HG02938 (cell line): Measurements from ENCODE around the gene ISCU.
"Not testable (repeated sequence)": the region's sequence is repeated elsewhere in the genome, so short reads cannot be mapped to it uniquely, and the experiment has no call there.

ENCODE experiments used
- ATAC-seq: cut with Tn5 transposase; IDR thresholded peaks from one replicate; pipeline ENCODE4 v1.9.1; 2021; ENCODE audit warnings: mild to moderate bottlenecking, moderate library complexity; ENCODE audit not compliant: unreplicated experiment

Gene ISCU

DNA sequence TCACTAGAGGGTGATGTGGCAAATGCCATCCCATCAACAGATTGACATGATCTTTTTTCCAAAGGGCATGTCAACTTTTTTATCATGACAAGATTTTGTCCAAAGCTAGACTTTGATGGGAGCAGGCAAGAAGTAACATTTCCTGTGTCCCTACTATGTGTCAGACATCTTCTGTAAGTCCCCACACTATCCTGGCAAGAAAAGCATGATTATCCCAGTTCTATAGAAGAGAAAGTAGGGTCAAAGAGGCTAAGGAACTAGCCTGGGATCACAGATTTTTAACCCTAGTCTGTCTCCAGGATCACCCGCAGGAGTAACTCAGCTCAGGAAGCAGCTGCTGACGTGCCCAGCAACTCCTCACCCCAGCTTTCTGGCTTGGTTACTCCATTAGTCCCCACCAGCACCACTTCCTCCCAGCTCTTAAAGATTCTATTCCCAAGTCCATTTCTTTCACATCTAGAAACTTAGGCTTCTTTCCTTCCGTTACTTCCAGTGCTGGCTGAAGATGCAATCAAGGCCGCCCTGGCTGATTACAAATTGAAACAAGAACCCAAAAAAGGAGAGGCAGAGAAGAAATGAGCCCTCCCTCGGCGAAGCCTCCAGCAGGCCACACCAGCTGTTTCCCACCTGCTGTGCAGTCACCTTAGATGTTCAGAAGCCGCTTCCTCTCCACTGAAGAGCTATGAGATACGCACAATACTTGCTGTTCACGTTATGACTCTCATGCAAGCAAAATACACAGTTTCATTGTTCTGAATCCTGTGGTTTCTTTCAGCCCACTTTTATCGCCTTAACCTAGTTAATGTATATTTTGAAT is 6.2 kb downstream of the ISCU start:
- peak; percentile 78 for ATAC-seq

DNA sequence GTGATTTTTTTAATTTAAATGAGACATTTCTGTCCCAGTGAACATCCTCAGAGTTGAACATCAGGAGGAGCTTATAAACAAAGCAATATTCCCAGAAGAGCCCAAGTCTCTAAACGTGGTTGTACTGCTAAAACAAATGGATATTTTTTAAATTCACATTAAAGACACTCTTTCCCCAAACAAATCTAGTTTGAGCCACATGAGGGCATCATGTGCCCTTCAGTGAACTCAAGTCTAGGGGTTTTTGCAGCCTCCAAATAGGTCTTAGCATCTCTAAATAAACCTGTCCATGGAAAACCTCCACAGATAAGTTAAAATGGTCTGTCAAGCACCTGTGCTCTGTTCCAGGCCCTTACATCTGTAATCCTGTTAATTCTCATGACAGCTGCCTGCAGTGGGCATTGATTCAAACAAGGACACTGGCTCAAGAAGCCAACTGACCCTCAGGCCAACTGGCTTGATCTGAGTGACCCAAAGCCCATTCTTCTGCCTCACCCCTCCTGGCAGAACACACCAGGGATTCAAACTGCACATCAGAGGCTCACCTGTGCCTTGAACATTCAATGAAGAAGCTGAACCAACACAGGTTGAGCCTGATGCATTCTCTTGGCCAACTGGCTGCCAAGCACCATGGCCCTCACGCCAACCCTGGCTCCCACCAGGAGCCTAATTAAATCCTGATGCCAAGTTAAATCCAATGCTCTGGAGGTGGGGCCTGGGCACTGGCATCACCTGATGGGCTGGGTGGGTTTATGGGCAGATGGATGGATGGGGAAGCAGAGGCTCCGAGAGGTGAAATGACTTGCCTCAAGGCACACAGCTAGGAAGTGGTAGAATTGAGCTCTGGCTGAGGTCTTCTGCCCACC is 8.6 kb downstream of the ISCU start:
- no peak for ATAC-seq

DNA sequence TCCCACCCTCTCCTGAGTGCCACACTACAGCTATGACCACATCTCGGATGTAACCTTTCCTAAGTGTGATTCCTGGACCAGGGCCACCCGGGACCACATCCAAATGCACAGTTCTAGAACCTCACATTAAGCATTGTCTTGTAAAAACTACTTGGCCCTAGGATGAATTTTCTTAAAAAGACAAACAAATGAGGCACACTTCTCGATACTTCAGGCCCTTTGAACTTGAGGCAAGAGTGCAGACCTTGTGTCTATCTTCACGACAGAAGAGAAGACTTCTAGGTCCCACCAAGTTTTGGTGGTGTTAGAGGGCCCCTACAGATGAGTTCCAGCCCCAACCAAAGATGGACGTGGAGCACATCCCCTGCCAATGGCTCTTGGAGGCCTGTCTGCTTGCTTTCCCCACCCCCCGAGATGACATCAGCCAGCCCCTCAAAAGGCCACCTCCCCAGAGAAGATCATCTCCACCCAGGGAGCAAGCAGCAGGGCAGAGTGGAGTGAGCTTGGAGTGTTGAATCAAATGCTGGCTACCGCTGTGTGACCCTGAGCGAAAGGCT is 9.3 kb downstream of the ISCU start:
- ATAC-seq, result no peak

DNA sequence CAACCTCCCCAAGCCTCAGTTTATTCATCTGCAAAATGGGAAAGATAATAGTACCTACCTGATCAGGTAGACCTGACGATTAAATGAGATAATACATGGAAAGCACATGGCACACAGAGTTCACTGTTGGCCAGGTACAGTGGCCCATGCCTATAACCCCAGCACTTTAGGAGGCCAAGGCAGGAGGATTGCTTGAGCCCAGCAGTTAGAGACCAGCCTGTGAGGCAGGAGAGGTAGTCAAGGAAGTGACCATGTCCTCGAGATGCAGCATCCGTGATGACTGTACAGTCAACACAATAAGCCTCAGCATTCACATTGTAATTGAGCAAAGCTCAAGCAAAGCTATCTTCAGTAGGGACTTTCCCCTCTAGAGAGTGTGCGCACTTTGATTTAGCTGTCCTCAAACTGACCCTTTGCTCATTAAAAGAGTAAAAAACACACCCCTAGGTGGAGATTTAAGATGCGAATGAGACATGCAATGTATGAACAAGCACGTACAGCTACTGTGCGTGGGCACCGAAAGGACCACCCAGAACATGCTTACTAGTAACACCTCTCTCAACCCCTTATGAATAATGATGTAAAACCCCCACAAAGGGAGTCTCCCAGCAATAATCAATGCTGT is 9.9 kb downstream of the ISCU start:
- no peak for ATAC-seq

DNA sequence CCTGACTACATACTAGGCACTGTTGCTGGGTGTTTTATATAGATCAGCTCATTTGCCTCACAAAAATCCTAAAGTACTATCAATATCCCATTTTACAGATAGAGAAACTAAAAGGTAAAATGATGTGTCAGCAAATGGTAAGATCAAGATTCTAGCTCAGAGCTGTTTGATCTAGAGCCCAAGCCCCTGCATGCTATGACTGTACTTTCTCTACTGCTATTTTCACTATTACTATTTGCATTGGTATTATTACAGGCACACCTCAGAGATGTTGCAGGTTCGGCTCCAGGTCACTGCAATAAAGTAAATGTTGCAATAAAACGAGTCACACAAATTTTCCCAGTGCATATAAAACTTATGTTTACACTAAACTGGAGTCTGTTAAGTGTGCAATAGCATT is 10.9 kb downstream of the ISCU start:
- ATAC-seq, result no peak

DNA sequence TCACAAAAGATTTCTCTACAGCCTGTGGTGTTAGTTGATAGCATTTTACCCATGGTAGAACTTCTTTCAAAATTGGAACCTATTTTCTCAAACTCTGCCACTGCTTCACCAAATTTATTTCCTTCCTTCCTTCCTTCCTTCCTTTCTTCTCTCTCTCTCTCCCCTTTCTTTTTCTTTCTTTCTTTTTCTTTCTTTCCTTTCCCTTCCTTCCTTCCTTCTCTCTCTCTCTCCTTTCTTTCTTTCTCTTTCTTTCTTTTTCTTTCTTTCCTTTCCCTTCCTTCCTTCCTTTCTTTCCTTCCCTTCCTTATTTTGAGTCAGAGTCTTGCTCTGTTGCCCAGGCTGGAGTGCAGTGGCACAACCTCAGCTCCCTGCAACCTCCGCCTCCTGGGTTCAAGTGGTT is 11.9 kb downstream of the ISCU start:
- not testable (repeated sequence) for ATAC-seq

DNA sequence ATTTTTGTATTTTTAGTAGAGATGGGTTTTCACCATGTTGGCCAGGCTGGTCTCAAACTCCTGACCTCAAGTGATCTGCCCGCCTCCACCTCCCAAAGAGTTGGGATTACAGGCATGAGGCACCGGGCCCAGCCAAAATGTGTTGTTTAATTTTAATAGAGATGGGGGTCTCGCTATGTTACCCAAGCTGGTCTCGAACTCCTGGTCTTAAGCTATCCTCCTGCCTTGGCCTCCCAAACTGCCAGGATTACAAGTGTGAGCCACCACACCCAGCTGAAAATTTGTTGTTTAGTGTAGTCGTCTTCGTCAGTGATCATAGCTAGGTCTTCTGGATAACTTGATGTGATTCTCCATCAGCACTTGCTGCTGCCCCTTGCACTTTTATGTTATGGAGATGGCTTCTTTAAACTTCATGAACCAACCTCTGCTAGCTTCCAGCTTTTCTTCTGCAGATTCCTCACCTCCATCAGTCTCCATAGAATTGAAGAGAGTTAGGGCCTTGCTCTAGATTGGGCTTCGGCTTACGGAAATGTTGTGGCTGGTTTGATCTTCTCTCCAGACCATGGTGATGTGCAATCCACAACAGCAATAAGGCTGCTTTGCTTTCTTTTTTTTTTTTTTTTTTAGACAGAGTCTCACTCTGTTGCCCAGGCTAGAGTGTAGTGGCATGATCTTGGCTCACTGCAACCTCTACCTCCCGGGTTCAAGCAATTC is 13.0 kb downstream of the ISCU start:
- no peak for ATAC-seq

DNA sequence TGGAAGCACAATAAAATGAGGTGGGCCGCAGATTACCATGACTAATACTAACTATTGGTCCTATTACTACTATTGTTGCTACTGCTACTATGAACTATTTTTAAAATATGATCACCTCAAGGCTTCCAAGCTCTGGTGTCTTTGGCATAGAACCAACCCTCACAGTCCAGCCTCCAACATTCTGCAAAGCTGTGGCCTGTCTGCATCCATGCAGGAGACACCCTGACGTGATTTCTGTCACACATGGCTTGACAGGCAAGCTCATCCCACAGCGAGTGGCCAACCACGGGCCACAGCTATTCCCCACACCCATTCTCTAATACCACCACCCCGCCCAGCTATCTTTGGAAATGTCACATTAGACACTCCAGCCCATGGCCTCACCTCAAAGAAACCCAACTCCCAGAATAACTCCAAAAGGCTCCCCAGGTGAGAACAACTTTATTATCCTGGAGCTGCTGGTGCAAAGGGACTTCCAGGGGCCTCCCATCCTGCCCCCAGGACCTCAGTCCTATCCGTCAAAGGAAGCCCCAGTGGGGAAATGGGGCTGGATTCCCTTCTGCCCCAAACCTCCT is 14.4 kb downstream of the ISCU start:
- no peak for ATAC-seq

DNA sequence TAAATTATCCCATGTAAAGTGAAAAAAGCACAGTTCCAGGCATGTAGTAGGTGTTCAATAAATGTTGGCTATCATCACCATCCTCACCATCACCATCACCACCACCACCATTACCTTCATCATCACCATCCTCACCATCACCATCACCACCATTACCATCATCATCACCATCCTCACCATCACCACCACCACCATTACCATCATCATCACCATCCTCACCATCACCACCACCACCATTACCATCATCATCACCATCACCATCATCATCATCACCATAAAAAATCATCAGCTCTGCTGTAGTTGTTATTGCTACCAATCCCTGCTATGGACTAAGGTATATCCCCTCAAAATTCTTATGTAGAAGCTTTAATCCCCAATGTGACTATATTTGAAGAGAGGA is 15.1 kb downstream of the ISCU start:
- no peak for ATAC-seq

DNA sequence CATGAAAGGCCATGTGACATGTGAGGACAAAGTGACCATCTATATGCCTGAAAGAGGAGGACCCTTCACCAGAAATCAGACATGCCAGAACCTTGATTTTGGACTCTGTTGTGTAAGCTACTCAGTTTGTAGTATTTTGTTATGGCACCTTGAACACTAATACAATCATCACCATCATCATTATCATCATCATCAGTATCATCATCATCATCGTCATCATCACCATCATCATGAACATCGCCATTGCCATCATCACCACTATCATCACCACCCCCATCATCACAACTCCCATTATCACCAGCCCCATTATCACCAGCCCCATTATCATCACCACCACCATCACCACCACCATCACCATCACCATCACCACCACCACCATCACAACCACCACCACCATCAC is 15.9 kb downstream of the ISCU start:
- no peak for ATAC-seq

DNA sequence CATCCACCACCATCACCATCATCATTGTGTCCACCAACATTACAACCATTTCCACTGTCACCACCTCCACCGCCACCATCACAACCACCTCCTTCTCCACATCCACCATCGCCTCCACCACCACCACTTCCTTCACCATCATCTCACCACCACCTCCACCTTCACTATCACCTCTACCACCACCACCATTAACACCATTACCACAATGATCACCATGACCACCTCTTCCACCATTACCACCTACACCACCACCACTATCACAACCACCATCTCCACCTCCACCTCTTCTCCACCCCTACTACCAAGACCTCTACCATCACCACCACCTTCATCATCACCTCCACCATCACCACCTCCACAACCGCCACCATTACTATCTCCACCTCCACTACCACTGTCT is 16.4 kb downstream of the ISCU start:
- no peak for ATAC-seq

DNA sequence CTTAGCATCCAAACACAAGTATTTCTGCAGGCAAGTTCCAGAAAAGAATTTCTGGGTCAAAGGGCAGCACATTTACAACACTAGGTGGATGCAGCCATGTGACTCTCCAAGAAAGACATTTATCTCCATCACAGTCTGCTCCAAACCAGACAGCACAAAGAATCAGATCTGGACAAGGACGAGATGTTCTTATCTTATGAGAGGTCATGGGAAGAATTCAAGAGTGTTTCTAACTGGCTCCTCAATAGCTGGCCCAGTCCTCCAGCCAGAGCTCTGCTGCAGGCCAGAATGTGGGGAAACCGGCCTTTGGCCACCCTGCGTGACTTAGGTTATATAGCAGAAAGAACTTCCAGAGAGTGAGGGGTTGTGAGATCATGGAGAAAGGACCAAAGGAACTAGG is 18.1 kb downstream of the ISCU start:
- no peak for ATAC-seq

DNA sequence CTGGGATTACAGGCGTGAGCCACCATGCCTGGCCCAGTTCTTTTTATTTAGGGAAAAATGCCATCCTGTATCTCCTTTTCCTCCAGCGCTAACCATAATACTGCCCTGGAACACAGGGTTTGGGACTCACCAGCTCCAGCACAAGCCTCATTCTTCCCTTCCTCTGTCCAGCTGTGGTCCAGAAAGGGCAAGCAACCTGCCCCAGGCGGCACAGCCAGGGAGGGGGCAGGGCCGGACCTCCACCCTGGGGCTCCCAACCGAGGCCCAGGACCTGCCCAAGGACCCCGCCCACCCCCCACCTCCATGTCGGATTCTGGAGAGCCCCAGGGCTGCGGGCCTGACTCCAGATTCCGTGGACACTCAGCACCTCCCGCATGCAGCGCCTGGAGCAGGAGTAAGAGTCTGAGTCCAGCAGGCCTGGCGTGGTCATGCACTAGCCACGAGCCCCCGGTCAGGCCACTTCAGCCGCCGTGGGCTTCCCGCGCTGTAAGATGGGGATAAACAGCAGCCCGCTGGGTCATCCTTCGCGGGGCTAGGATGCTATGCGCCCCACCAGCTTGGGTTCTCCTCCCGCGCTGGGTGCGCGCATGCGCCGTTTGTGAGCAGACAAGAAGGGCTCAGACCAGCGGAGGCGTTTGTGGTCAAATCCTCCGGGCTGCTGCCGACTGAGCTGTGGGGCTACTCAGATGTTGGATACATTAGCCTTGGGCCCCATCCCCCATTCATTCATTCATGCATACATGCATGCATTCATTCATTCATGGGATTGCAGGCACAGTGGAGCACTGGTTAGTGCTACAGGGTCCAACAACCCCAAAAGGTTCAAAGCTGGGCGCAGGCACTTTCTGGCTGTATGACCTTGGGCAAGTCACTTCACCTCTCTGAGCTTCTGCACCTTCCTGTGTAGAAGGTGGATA is 19.2 kb downstream of the ISCU start:
- no peak for ATAC-seq

DNA sequence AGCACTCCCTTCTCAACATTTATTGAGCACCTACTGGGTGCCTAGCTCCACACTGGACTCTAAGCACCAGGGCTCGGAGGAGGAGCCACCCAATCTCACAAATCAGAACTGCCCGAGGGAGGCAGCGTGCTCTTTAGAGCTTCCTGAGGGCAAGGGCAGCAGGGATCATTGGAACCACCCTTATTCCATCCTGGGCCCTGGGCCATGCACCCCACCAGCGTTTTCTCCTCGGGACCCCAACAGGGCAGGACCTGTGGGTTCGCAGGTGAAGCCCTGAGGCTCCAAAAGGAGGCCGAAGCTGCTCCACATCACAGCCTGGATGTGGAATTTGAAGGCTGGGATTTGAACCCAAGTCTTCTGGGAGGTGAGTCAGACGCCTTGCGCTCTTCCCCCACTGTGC is 20.1 kb downstream of the ISCU start:
- no peak for ATAC-seq

DNA sequence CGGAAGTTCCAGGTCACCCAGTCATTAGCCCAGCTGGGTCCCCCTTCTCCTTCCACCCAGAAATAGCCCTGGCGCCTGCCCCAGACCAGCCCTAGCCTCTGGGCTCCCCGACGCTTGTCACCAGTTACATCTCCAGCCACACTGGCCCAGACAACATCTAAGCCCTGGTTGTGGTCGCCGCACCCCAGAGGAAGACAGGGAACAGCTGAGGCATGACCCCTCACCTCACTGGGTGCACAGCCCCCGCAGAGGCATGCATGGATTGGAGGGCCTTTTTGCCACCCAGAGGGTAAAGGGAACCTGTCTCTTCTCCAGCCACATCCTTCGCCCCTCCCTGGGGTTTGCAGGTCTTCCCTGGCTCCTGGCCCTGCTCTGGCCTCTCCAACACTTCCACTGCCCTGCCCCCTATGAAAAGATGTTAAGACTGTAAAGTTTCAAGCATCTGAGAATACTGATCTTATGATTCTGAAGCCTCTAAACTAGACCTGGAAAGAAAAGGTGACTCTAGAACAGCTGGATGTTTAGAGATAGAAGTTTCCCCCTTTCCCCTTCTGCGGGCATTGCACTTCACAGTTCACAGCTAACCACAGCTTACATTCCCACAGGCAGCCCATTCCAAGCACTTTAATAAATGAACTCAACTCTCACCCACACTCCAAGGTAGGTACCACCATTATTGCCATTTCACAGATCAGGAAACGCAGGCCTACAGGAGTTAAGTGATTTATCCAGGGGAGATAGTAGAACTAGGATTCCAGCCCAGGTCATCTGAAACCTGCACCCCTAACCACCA is 20.8 kb downstream of the ISCU start:
- no peak for ATAC-seq

DNA sequence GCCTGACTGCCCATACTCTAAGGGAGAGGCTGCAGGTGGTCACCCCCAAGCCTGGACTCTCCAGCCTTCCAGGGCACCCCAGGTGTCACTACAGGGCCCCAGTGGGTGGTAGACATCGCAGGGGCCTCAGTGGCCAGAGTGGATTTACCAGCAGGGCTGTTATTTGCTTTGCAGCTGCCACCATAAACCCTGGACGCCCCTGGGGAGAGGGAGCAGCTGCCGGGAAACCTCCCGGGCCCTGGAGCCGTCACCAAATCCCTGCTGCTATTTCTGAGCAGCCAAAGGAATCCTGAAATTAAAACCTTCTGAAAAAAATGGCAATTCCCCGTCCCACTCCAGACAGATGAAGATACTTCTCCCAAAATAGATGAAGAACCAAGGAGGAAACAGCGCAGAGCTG is 21.6 kb downstream of the ISCU start:
- no peak for ATAC-seq

DNA sequence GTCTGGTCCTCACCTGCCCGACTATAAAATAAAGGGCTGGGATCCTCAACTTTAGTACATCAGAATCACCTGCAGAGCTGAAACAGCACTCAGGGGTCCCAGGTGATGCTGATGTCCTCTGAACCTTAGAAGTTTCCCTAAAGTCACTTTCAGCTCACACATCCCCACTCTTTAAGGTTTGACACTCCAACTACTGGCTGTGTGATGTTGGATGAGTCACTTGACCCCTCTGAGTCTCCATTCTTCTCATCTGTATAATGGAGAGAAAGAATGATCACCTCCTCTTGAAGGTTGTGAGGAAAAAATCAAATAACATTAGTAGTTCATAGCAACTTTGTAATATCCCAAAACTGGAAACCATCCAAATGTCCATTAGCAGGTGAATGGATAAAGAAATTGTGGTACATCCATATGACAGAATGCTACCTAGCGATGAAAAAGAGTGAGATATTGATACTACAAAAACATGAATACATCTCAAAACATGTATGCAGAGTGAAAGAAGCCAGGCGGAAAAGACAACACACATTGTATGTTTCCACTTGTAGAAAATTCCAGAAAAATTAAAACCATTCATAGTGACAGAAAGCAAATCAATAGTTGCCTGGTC is 22.2 kb downstream of the ISCU start:
- ATAC-seq, result no peak

DNA sequence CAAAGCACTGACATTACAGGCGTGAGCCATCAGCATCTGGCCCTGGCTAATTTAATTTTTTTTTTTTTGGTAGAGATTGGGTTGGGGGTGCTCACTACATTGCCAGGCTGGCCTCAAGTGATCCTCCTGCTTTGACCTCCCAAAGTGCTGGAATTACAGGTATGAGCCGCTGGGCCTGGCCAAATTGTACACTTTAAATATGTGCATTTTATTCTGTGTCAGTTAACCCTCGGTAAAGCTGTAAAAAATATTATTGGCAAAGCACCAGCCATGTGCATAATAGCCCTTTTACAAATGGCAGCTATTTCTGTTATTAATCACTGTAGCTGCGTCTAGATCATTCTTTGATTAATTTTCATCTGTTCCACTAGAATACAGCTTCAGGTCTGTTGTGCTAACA is 23.5 kb downstream of the ISCU start:
- no peak for ATAC-seq
